H1 (cell line): Measurements from ENCODE around the gene SV2A. TPM values are rescaled to one million over a fixed set of nuclear protein-coding genes. Genes with fewer than 3 reads are reported as not detected.

ENCODE experiments used
- RAD21 ChIP-seq, 2 experiments: IDR thresholded peaks in 1 of 2; conservative IDR thresholded peaks in 1 of 2; 2 replicates each; pipeline ENCODE4 v1.6.1; 2011; ENCODE audit warnings: low read depth in 2 of 2, low read length in 2 of 2, improper control_type of control experiment in 1 of 2, inconsistent platforms in 1 of 2, mild to moderate bottlenecking in 1 of 2, moderate library complexity in 1 of 2
- polyA plus RNA-seq, 7 experiments: library from polyadenylated mRNA; depleted of rRNA in 3 of 7; stranded (reverse) in 5 of 7; unstranded in 2 of 7; fragments of >200 nt in 5 of 7; fragments of 200-250 nt in 2 of 7; gene quantifications; 1 replicate in 5 of 7; 2 replicates in 1 of 7; 4 replicates in 1 of 7; pipeline versions ENCODE4 v1.2.1 to v1.2.3, GENCODE V29; 2011 to 2013; ENCODE audit warnings: missing spikeins in 2 of 7, mixed read lengths in 2 of 7
- total RNA-seq: library from RNA; stranded (reverse); fragmentation: NEBNext Ultra II Directional; extraction: Animal tissue kit (Norgen Biotek cat#: 25700); gene quantifications from 2 replicates; pipeline ENCODE4 v1.2.1, GENCODE V29; 2021

Gene SV2A
- total and polyA plus RNA-seq, 2 of the 8 experiments (the other 6 are each of a cell fraction or from before 2014, with no cell fraction given): 41.8 to 51.8 TPM

GRCh38 chr1:149885339-149886120, 32.1 kb downstream of the SV2A start (continued):
- TF ChIP-seq RAD21 (IDR thresholded peaks at IDR 0.05 in 1 of 2, conservative IDR thresholded peaks at IDR 0.05 in 1 of 2; ENCODE audit: low read depth in 2 of 2, low read length in 2 of 2): no peak
- TF ChIP-seq, all 59 proteins: peak for 15
